Measurements from ENCODE around the gene SLC6A4. TPM values are rescaled to one million over a fixed set of nuclear protein-coding genes. Genes with fewer than 3 reads are reported as not detected.

Gene SLC6A4
- total RNA-seq, 2 experiments from 2014 or later = 0.10 TPM; not detected in 1

- H3K4me3 Mint-ChIP-seq = no peak overlapping the region
- CTCF ChIA-PET = no interaction called here
- no peaks in the 10 kb centered on the region for H3K36me3 Mint-ChIP-seq (ENCODE audit: low read depth)
- H3K4me1 Mint-ChIP-seq (ENCODE audit: low read depth) = peaks cover 5% of the 10 kb centered on the region
- POLR2A ChIA-PET = no interaction called here
- no peak for DNase-seq
- ATAC-seq = no peak
- no peak overlapping the region for H3K27ac Mint-ChIP-seq
- peaks cover 17% of the 10 kb centered on the region for H3K27me3 Mint-ChIP-seq (ENCODE audit: low read depth)
- no peaks in the 10 kb centered on the region for H3K9me3 Mint-ChIP-seq (ENCODE audit: insufficient read depth)
These were observed 38.1 kb downstream of the SLC6A4 start for GRCh38 chr17:30197416-30197815.

GRCh38 chr17:30196504-30196903, 39.0 kb downstream of the SLC6A4 start:
- no peak overlapping the region for H3K27ac Mint-ChIP-seq
- no peak overlapping the region for H3K4me3 Mint-ChIP-seq
- H3K36me3 Mint-ChIP-seq (ENCODE audit: low read depth) = no peaks in the 10 kb centered on the region
- no peaks in the 10 kb centered on the region for H3K9me3 Mint-ChIP-seq (ENCODE audit: insufficient read depth)
- H3K27me3 Mint-ChIP-seq (ENCODE audit: low read depth) = peaks cover 21% of the 10 kb centered on the region
- H3K4me1 Mint-ChIP-seq (ENCODE audit: low read depth) = peaks cover 5% of the 10 kb centered on the region
- ATAC-seq (no peak), DNase-seq (no peak)
- CTCF ChIA-PET = no interaction called here
- POLR2A ChIA-PET = interaction anchor here (0.6 kb wide), 1 partner anchor 33 kb away, joined by 3 read pairs; no protein-coding TSS in a partner anchor

DNA sequence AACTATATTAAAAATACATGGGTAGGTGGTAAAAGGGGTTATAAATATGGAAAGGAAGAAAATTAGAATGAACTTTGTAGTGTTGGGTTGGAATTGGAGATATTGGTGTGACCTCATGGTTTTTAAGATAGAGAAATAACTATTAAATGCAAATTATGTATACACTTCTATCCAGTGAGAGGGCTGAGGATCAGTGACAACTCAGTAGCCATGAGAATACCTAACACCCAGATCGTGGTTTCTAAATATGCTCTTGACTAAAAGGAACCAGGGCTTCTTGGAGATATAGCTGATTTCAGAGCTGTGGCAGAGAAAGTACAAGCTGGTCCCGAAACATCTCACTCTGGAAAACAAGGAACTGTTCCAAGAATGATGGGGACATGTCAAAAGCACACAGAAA, 44.4 kb downstream of the SLC6A4 start:
- DNase-seq = no peak

GRCh38 chr17:30188211-30188939, 47.1 kb downstream of the SLC6A4 start:
- H3K27ac Mint-ChIP-seq = no peak overlapping the region
- no peaks in the 10 kb centered on the region for H3K9me3 Mint-ChIP-seq (ENCODE audit: insufficient read depth)
- no peak overlapping the region for H3K4me3 Mint-ChIP-seq
- peaks cover 8% of the 10 kb centered on the region for H3K27me3 Mint-ChIP-seq (ENCODE audit: low read depth)
- H3K4me1 Mint-ChIP-seq (ENCODE audit: low read depth) = no peaks in the 10 kb centered on the region
- ChIA-PET CTCF (interaction anchor here (0.6 kb wide), 1 partner anchor 196 kb away, joined by 3 read pairs; no protein-coding TSS in a partner anchor), POLR2A (no interaction called here)
- DNase-seq = no peak
- no peak for ATAC-seq
- H3K36me3 Mint-ChIP-seq (ENCODE audit: low read depth) = peaks cover 18% of the 10 kb centered on the region

More for the DNA sequence above, 44.4 kb downstream of the SLC6A4 start:
- POLR2A ChIA-PET = interaction anchor here (0.6 kb wide), 1 partner anchor 484 kb away, joined by 4 read pairs; no protein-coding TSS in a partner anchor
- CTCF ChIA-PET = interaction anchor here (1.6 kb wide), 1 partner anchor 66 kb away, joined by 3 read pairs; no protein-coding TSS in a partner anchor
- Mint-ChIP-seq H3K4me3 (no peak overlapping the region), H3K27me3 (ENCODE audit: low read depth) (peaks cover 14% of the 10 kb centered on the region), H3K36me3 (ENCODE audit: low read depth) (peaks cover 3% of the 10 kb centered on the region), H3K27ac (no peak overlapping the region), H3K9me3 (ENCODE audit: insufficient read depth) (no peaks in the 10 kb centered on the region), H3K4me1 (ENCODE audit: low read depth) (no peaks in the 10 kb centered on the region)
- no peak for ATAC-seq

DNA sequence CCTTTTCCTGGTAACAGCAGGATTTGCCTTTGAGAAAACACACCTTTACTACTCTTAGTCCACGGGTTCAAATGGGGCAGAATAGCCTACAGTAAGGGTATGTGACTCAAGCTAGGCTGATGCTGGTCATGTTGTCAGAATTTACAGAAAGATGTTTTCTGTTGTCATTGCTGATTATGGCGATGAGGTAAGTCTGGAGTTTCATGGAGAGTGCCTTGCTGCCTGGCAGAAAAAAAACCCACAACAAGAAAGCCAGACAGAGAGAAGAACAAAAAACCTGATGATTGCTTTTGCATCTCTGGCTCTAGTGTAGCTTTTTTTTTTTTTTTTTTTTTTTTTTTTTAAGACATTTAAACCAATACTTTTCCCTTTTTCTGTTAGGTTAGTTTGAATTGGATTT, 47.9 kb downstream of the SLC6A4 start:
- ATAC-seq (no peak), DNase-seq (no peak)
- peaks cover 24% of the 10 kb centered on the region for H3K36me3 Mint-ChIP-seq (ENCODE audit: low read depth)
- no peak overlapping the region for H3K4me3 Mint-ChIP-seq
- POLR2A ChIA-PET = no interaction called here
- H3K9me3 Mint-ChIP-seq (ENCODE audit: insufficient read depth) = no peaks in the 10 kb centered on the region
- peaks cover 4% of the 10 kb centered on the region for H3K27me3 Mint-ChIP-seq (ENCODE audit: low read depth)
- CTCF ChIA-PET = interaction anchor here (0.6 to 1.5 kb wide), 2 partner anchors 94 to 197 kb away, joined by 3 to 4 read pairs; no protein-coding TSS in a partner anchor
- no peak overlapping the region for H3K27ac Mint-ChIP-seq
- no peaks in the 10 kb centered on the region for H3K4me1 Mint-ChIP-seq (ENCODE audit: low read depth)

DNA sequence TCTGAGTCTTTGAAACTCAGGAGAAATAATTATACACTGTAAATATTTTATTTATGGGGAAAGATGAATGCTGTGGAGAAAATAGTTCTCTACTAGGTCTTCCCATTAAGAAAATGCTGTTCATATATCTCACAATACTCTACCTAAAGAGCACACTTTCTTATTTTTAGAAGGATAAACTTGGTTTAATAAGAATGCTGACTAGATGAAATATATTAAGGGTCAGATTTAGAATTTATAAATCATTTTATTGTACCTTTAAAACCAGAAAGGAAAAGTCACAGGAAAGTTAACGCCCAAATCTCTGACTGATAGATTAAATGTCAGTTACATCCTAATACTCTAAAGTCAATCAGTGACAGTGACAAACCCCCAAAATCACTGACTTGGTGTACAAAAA, 48.7 kb downstream of the SLC6A4 start:
- ChIA-PET CTCF (interaction anchor here (1.5 kb wide), 1 partner anchor 94 kb away, joined by 4 read pairs; no protein-coding TSS in a partner anchor), POLR2A (no interaction called here)
- H3K36me3 Mint-ChIP-seq (ENCODE audit: low read depth) = peaks cover 26% of the 10 kb centered on the region
- H3K27ac Mint-ChIP-seq = no peak overlapping the region
- H3K4me3 Mint-ChIP-seq = no peak overlapping the region
- no peak for DNase-seq
- H3K27me3 Mint-ChIP-seq (ENCODE audit: low read depth) = no peaks in the 10 kb centered on the region
- H3K9me3 Mint-ChIP-seq (ENCODE audit: insufficient read depth) = no peaks in the 10 kb centered on the region
- no peaks in the 10 kb centered on the region for H3K4me1 Mint-ChIP-seq (ENCODE audit: low read depth)
- ATAC-seq = no peak

GRCh38 chr17:30176855-30177254, 58.6 kb downstream of the SLC6A4 start:
- Mint-ChIP-seq H3K9me3 (ENCODE audit: insufficient read depth) (no peaks in the 10 kb centered on the region), H3K4me1 (ENCODE audit: low read depth) (peaks cover 20% of the 10 kb centered on the region), H3K4me3 (no peak overlapping the region), H3K36me3 (ENCODE audit: low read depth) (peaks cover 46% of the 10 kb centered on the region), H3K27me3 (ENCODE audit: low read depth) (no peaks in the 10 kb centered on the region), H3K27ac (no peak overlapping the region)
- ChIA-PET POLR2A (no interaction called here), CTCF (no interaction called here)
- DNase-seq (no peak), ATAC-seq (no peak)

DNA sequence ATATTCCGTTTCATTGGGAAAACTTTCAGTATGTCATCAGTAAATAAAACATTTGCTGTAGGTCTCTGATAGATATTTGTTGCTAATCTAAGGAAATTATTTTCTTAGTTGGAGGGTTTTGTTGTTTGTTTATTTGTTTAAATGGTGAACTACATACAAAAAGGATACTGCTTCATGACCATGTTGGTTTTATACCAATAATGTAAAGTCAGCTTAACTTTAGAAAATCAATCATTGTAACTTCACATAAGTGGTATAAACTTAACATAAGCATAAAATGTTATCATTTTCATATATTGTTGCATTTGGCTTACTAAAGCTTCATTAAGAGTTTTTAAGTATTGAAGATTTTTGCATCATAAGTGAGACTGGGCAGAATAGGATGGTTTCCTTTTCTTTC, 60.9 kb downstream of the SLC6A4 start:
- CTCF ChIA-PET = interaction anchor here (0.8 to 1.6 kb wide), 3 partner anchors 10 to 162 kb away, joined by 3 to 8 read pairs (median 5); no protein-coding TSS in a partner anchor
- Mint-ChIP-seq H3K27me3 (ENCODE audit: low read depth) (no peaks in the 10 kb centered on the region), H3K36me3 (ENCODE audit: low read depth) (peaks cover 40% of the 10 kb centered on the region), H3K4me1 (ENCODE audit: low read depth) (peaks cover 26% of the 10 kb centered on the region), H3K9me3 (ENCODE audit: insufficient read depth) (no peaks in the 10 kb centered on the region), H3K4me3 (no peak overlapping the region), H3K27ac (no peak overlapping the region)
- DNase-seq = no peak
- POLR2A ChIA-PET = no interaction called here
- ATAC-seq = no peak

DNA sequence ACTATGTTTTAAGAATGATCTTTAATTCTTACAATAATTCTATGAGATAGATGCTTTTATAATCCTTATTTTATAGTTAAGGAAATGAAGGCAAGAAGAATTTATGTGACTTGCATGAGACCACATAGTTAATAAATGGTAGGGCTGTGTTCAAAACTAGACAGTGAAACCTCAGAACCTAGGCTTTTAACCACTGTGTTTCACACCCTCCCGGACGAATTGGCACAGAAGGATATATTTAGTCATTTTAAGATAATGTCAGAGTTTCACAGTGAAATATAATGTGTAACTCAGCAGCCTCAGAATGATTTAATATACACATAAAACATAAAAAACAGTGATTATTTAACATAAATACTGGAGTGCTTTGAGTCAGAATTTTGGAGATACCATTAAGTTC, 61.8 kb downstream of the SLC6A4 start:
- POLR2A ChIA-PET = no interaction called here
- peaks cover 36% of the 10 kb centered on the region for H3K36me3 Mint-ChIP-seq (ENCODE audit: low read depth)
- DNase-seq (peak; percentile 35), ATAC-seq (peak; percentile 60)
- no peaks in the 10 kb centered on the region for H3K9me3 Mint-ChIP-seq (ENCODE audit: insufficient read depth)
- no peak overlapping the region for H3K4me3 Mint-ChIP-seq
- no peak overlapping the region for H3K27ac Mint-ChIP-seq
- CTCF ChIA-PET = interaction anchor here (1.1 to 2.3 kb wide), 2 partner anchors 162 to 163 kb away, joined by 5 read pairs; no protein-coding TSS in a partner anchor
- H3K27me3 Mint-ChIP-seq (ENCODE audit: low read depth) = no peaks in the 10 kb centered on the region
- H3K4me1 Mint-ChIP-seq (ENCODE audit: low read depth) = peaks cover 26% of the 10 kb centered on the region

DNA sequence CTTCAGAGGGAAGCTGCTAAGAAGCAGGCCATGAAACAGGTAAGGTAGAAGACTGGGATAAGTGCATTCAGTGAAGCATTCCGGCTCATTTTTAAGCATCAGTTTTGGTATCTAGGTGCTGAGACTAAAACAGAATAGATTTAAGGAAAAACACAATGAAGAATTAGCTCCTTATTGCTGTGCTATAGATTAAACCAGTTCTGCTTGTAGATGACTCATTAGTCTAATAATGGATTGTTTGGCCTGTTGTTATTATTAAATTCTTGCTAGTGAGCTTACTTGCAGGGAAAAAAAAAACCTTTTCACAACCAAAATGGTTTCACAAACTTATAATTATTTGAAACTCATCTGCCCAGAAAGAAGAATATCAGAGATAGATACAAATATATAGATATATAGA, 62.9 kb downstream of the SLC6A4 start:
- ChIA-PET POLR2A (no interaction called here), CTCF (interaction anchor here (1.2 to 2.3 kb wide), 3 partner anchors 16 to 163 kb away, joined by 3 to 11 read pairs (median 5); no protein-coding TSS in a partner anchor)
- Mint-ChIP-seq H3K27me3 (ENCODE audit: low read depth) (no peaks in the 10 kb centered on the region), H3K36me3 (ENCODE audit: low read depth) (peaks cover 30% of the 10 kb centered on the region), H3K9me3 (ENCODE audit: insufficient read depth) (no peaks in the 10 kb centered on the region), H3K4me3 (no peak overlapping the region), H3K4me1 (ENCODE audit: low read depth) (peaks cover 26% of the 10 kb centered on the region), H3K27ac (no peak overlapping the region)
- DNase-seq (no peak), ATAC-seq (no peak)

DNA sequence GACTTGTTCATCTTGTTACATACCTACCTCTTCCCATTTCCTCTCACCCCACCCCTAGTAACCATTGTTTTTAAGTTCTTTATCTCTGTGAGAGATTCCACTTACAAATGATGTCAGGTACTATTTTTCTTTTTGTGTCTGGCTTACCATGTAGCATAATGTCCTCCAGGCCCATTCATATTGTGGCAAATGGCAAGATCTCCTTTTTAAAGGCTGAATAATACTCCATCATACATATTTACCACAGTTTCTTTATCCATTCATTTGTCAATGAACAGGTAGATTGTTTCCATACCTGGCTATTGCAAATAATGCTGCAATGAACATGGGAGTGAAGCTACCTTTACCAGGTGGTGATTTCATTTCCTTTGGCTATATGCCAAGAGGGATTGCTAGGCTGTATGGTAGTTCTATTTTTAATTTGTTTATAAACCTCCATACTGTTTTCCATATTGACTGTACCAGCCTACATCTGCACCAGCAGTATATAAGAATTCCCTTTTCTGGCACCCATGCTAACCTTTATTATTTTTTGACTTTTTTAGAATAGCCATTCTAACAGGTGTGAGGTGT, 65.0 kb downstream of the SLC6A4 start:
- no peak overlapping the region for H3K27ac Mint-ChIP-seq
- POLR2A ChIA-PET = no interaction called here
- CTCF ChIA-PET = interaction anchor here (1.3 to 1.6 kb wide), 3 partner anchors 66 to 363 kb away, joined by 3 to 6 read pairs (median 3); no protein-coding TSS in a partner anchor
- peaks cover 29% of the 10 kb centered on the region for H3K36me3 Mint-ChIP-seq (ENCODE audit: low read depth)
- no peak overlapping the region for H3K4me3 Mint-ChIP-seq
- ATAC-seq = no peak
- no peaks in the 10 kb centered on the region for H3K27me3 Mint-ChIP-seq (ENCODE audit: low read depth)
- DNase-seq = no peak
- H3K9me3 Mint-ChIP-seq (ENCODE audit: insufficient read depth) = no peaks in the 10 kb centered on the region
- H3K4me1 Mint-ChIP-seq (ENCODE audit: low read depth) = peaks cover 29% of the 10 kb centered on the region

GRCh38 chr17:30165960-30166359, 69.5 kb downstream of the SLC6A4 start:
- ChIA-PET CTCF (interaction anchor here (1.3 to 3.6 kb wide), 3 partner anchors 9 to 170 kb away, joined by 3 to 10 read pairs (median 8); no protein-coding TSS in a partner anchor), POLR2A (no interaction called here)
- Mint-ChIP-seq H3K27ac (no peak overlapping the region), H3K4me1 (ENCODE audit: low read depth) (peaks cover 10% of the 10 kb centered on the region), H3K4me3 (no peak overlapping the region), H3K36me3 (ENCODE audit: low read depth) (peaks cover 29% of the 10 kb centered on the region), H3K9me3 (ENCODE audit: insufficient read depth) (no peaks in the 10 kb centered on the region), H3K27me3 (ENCODE audit: low read depth) (no peaks in the 10 kb centered on the region)
- no peak for DNase-seq
- no peak for ATAC-seq

Measured in activated CD8-positive, alpha-beta T cell treated with anti-CD3 and anti-CD28 coated beads, Interleukin-2, amount 10 ng/mL, durations not matched to agents 7 days and 5 days (primary cell).